Osteocyte (in vitro differentiated cells): ENCODE results near the gene PALS2. TPM values are rescaled to one million over a fixed set of nuclear protein-coding genes. Genes with fewer than 3 reads are reported as not detected.

ENCODE experiments used
- DNase-seq: peaks from one replicate; pipeline ENCODE4 v3.0.0; 2021; ENCODE audit warnings: mixed read lengths; ENCODE audit not compliant: unreplicated experiment; ENCODE audit errors: extremely low spot score
- H3K27ac Mint-ChIP-seq: one replicate; pipeline ENCODE4 v1.8.0; 2021; ENCODE audit warnings: mild to moderate bottlenecking, mixed read lengths; ENCODE audit not compliant: unreplicated experiment
- H3K27me3 Mint-ChIP-seq: one replicate; pipeline ENCODE4 v1.8.0; 2021; ENCODE audit warnings: mixed read lengths; ENCODE audit not compliant: unreplicated experiment
- H3K36me3 Mint-ChIP-seq: one replicate; pipeline ENCODE4 v1.8.0; 2021; ENCODE audit warnings: mixed read lengths; ENCODE audit not compliant: unreplicated experiment
- H3K4me1 Mint-ChIP-seq: one replicate; pipeline ENCODE4 v1.8.0; 2021; ENCODE audit warnings: mixed read lengths; ENCODE audit not compliant: unreplicated experiment
- H3K4me3 Mint-ChIP-seq: one replicate; pipeline ENCODE4 v1.8.0; 2021; ENCODE audit warnings: mild to moderate bottlenecking, moderate library complexity, mixed read lengths; ENCODE audit not compliant: unreplicated experiment
- H3K9me3 Mint-ChIP-seq: one replicate; pipeline ENCODE4 v1.8.0; 2021; ENCODE audit warnings: mixed read lengths; ENCODE audit not compliant: unreplicated experiment
- total RNA-seq: library from RNA; stranded (reverse); gene quantifications from 2 replicates; pipeline ENCODE4 v1.2.1, GENCODE V29; 2021
- TF ChIP-seq, protein P1 (sequence below): fragments of 200-600 bp; sonication (generic); IDR thresholded peaks from 2 replicates; pipeline ENCODE4 v1.5.0; 2021; ENCODE audit warnings: antibody characterized with exemption, mild to moderate bottlenecking, moderate library complexity

Gene PALS2
- total RNA-seq, 1 donor from 2014 or later, result 15.7 TPM

DNA sequence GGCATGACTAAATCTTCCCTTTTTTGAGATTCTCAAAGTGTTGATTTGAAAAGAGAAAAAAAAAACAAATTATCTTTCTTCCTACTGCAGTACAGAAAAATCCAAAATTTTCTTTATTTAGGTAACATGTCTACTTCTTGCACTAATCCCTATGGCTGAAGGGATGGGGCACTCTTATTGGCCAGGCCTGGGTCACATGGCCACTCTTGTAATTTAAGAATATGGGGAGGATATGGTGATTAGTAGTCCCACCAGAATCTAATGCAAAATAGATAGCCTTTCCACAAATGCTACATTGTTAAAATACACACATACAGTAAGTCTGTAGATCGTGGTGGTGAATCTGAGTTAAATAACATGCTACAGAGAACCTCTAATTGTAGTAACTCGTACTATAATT, 7.0 kb upstream of the PALS2 start:
- Mint-ChIP-seq H3K4me3 (no peak overlapping the region), H3K36me3 (no peaks in the 10 kb centered on the region), H3K27me3 (peaks cover 56% of the 10 kb centered on the region), H3K9me3 (no peaks in the 10 kb centered on the region), H3K27ac (no peak overlapping the region), H3K4me1 (no peaks in the 10 kb centered on the region)
- no peak for DNase-seq
- TF ChIP-seq, protein P1, sequence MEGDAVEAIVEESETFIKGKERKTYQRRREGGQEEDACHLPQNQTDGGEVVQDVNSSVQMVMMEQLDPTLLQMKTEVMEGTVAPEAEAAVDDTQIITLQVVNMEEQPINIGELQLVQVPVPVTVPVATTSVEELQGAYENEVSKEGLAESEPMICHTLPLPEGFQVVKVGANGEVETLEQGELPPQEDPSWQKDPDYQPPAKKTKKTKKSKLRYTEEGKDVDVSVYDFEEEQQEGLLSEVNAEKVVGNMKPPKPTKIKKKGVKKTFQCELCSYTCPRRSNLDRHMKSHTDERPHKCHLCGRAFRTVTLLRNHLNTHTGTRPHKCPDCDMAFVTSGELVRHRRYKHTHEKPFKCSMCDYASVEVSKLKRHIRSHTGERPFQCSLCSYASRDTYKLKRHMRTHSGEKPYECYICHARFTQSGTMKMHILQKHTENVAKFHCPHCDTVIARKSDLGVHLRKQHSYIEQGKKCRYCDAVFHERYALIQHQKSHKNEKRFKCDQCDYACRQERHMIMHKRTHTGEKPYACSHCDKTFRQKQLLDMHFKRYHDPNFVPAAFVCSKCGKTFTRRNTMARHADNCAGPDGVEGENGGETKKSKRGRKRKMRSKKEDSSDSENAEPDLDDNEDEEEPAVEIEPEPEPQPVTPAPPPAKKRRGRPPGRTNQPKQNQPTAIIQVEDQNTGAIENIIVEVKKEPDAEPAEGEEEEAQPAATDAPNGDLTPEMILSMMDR, result no peak

DNA sequence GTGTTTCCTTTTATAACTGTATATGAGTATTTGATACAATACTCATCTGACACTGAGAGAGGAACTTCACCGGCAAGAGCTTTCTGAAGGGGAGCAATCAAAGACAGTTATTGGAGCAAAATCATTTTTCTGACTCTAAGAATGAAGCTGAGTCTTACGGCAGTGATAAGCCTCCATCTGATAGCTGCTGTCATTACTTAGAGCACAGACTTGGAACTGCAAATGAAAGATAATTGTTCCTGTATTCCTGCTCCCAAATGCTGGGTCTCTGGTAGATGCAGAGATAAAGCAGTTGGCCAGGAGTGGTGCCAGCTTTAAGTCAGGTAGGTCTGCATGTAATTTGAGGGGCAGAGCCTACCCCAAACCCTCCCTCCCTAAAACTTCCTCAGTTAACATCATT, 2.3 kb upstream of the PALS2 start:
- Mint-ChIP-seq H3K4me3 (no peak overlapping the region), H3K36me3 (no peaks in the 10 kb centered on the region), H3K4me1 (peaks cover 18% of the 10 kb centered on the region), H3K27me3 (peaks cover 55% of the 10 kb centered on the region), H3K27ac (no peak overlapping the region), H3K9me3 (no peaks in the 10 kb centered on the region)
- TF ChIP-seq, protein P1, result no peak
- DNase-seq, result no peak

DNA sequence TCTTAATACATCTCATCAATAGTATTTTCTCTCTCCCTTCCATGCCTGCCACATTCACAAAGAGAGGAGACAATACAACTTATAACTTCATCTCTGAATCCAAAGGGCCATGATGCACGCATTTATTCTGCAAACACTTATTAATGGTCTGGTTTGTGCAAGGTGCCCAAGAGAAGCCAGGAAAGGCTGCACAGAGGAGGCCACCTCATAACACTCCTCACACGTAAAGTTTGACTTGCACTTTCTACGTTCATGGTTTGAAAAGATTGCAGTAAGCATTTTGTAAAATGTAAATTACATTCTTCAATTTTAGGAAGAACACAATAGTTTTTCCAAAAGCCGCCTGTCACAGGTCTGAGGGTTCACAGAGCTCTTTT, 1.2 kb upstream of the PALS2 start:
- Mint-ChIP-seq H3K9me3 (no peaks in the 10 kb centered on the region), H3K36me3 (no peaks in the 10 kb centered on the region), H3K4me1 (peaks cover 21% of the 10 kb centered on the region), H3K4me3 (peak overlapping the region; percentile 83), H3K27me3 (peaks cover 46% of the 10 kb centered on the region), H3K27ac (no peak overlapping the region)
- no peak for DNase-seq
- TF ChIP-seq, protein P1, result no peak

DNA sequence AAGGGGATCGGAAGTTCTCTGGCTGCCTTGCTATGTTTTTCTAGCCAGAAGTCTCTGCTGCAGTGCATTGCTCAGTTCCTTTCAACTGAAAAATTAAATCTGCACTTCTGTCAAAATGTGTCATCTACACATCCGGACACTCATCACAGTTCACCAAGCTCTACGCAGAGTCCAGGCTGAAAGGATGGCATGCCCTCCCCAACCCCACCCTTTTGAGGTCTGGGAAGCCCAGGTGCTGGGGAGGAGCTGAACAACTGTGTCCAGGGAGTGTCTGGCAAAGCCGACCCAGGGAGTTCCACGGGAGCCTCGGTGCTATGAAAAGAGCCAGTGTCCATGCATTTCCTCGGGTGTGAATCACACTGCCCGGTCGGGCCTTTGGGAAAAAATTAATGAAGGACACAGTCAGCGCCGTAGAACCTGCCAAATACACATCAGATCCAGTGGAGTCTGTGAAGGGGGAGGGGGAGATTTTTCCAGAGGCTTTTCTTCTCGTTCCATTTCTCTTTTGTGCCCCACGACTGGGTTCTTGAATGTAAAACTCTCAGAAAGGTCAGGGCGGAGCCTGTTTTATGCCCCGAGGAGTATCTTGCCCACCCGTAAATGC, 757 bp upstream of the PALS2 start:
- Mint-ChIP-seq H3K4me3 (peak overlapping the region; percentile 83), H3K27ac (peak overlapping the region; percentile 63), H3K4me1 (peaks cover 21% of the 10 kb centered on the region), H3K27me3 (peaks cover 41% of the 10 kb centered on the region), H3K9me3 (no peaks in the 10 kb centered on the region), H3K36me3 (no peaks in the 10 kb centered on the region)
- TF ChIP-seq, protein P1, result no peak
- DNase-seq, result no peak

DNA sequence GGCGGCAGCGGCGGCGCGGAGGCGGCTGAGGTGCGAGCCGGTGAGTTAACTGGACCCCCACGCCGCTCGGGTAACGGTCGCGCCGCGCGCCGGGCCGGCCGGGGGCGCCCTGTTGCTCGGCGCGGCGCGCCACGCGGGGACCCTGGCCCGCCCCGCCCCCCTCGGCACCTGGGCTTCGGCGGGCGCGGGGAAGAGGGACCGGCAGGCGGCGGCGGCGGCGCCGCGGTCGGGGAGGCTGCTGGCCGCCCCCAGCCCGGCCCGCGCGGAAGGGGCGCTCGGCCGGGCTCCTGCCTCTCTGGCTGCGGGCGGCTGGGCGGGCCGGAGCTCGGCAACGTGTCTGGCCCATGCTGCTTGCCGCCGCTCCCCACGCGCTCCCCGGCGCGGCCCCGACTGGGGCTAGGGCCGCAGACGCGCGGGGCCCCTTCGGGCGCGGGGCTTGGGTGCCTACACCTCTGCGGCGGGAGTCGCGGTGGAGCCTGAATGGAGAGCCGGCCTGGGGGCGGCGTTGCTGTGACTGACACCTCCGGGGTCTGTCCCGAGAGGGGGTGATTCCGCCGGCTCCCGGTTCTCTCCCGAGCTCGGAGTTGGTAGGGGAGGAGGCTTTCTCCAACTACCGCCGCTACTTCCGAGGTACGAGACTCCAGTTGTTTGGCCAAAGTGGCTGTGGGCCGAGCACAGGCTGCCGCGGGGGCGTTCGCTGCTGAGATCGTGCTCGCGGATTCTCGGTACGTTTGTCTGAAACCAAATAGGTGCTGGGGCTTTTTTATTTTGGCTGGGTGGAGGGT, 494 bp downstream of the PALS2 start:
- Mint-ChIP-seq H3K4me1 (peaks cover 21% of the 10 kb centered on the region), H3K9me3 (no peaks in the 10 kb centered on the region), H3K27me3 (peaks cover 32% of the 10 kb centered on the region), H3K4me3 (peak overlapping the region; percentile 92), H3K27ac (peak overlapping the region; percentile 88), H3K36me3 (no peaks in the 10 kb centered on the region)
- TF ChIP-seq, protein P1, result no peak
- DNase-seq, result peak; percentile 85
